ENCODE measurements around the gene FHOD3. TPM values are rescaled to one million over a fixed set of nuclear protein-coding genes. Genes with fewer than 3 reads are reported as not detected.

FHOD3 gene
- total RNA-seq, 1 experiment from 2014 or later, result 2.9 TPM

DNA sequence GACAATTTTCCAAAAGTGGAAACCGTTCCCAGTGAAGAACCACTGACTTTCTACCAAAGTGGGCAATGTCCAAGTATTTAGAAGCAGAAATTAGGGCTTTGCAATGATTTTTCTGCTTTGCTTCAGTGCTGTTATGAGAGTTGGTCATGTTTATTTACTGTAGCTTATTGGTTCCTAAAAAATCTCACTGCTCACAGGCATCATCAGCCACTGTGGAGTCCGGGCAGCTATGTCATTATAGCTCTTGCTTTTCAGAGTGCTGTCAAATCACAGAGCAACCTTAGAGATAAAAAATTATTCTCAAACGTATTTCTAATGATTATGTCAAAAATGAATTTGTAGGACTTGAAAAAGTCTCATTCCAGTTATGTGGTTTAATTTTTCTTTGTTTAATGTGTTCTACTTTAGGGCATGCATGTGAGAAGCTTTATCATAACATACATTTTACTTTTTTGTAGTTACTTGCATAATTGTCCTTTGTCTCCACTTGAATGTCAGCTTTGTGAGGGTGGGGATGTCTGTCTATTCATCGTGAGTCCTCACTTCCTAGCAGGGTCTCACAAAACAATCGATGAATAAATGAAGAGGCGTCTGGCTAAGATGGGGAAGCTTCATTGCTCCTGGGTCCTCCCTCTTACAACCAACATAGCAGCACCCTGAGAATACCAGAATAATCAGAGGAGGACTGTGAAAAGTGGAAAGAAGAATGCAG lies 413.7 kb downstream of the FHOD3 start:
- BruUV-seq (replicated peaks), result no TSS peak
- intact Hi-C loops (cut with micrococcal nuclease; ENCODE audit: unreplicated experiment), result no loop called here
- Mint-ChIP-seq H3K9me3 (ENCODE audit: low read depth, unreplicated experiment) (no peaks in the 10 kb centered on the region), H3K4me3 (ENCODE audit: low read depth, unreplicated experiment) (no peak overlapping the region), H3K36me3 (ENCODE audit: insufficient read depth, unreplicated experiment) (no peaks in the 10 kb centered on the region), H3K4me1 (ENCODE audit: low read depth, unreplicated experiment) (no peaks in the 10 kb centered on the region), H3K27me3 (ENCODE audit: unreplicated experiment) (peaks cover 11% of the 10 kb centered on the region), H3K27ac (ENCODE audit: unreplicated experiment) (no peak overlapping the region)
- DNase-seq, result no peak
- TF ChIP-seq, protein P1, sequence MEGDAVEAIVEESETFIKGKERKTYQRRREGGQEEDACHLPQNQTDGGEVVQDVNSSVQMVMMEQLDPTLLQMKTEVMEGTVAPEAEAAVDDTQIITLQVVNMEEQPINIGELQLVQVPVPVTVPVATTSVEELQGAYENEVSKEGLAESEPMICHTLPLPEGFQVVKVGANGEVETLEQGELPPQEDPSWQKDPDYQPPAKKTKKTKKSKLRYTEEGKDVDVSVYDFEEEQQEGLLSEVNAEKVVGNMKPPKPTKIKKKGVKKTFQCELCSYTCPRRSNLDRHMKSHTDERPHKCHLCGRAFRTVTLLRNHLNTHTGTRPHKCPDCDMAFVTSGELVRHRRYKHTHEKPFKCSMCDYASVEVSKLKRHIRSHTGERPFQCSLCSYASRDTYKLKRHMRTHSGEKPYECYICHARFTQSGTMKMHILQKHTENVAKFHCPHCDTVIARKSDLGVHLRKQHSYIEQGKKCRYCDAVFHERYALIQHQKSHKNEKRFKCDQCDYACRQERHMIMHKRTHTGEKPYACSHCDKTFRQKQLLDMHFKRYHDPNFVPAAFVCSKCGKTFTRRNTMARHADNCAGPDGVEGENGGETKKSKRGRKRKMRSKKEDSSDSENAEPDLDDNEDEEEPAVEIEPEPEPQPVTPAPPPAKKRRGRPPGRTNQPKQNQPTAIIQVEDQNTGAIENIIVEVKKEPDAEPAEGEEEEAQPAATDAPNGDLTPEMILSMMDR (IDR thresholded peaks at IDR 0.05; ENCODE audit: unreplicated experiment), result no peak
- CTCF ChIA-PET, result interaction anchor here (1.0 kb wide), 1 partner anchor 23 kb away, joined by 3 read pairs; no protein-coding TSS in a partner anchor

DNA sequence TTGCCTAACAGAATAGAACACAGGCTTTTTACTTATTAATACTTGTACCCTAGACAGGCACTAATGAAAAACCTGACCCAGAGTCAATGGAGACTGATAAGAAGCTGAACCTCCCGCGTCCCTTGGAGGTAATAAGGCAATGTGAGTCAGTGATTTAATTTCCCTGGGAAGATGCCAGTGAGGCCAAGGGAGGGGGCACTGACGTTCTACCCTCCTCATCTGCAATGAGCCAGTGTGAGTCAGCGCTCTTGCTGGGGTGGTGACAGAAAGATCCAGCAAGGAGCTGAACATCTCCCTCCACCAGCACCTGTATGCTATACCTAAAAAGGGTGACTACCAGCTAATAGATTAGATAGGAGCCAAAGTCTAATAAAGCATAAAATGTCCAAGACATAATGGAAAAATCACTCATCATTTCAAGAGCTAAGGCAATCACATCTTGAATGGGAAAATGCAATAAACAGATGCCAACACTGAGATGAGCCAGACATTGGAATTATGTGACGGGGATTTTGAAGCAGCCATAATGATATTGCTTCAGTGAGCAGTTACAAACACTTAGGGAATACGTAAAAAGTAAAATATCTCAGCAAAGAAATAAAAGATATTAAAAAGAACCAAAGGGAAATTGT lies 414.4 kb downstream of the FHOD3 start:
- H3K27ac Mint-ChIP-seq (ENCODE audit: unreplicated experiment), result no peak overlapping the region
- H3K9me3 Mint-ChIP-seq (ENCODE audit: low read depth, unreplicated experiment), result no peaks in the 10 kb centered on the region
- intact Hi-C loops (cut with micrococcal nuclease; ENCODE audit: unreplicated experiment), result no loop called here
- no peak overlapping the region for H3K4me3 Mint-ChIP-seq (ENCODE audit: low read depth, unreplicated experiment)
- H3K36me3 Mint-ChIP-seq (ENCODE audit: insufficient read depth, unreplicated experiment), result no peaks in the 10 kb centered on the region
- TF ChIP-seq, protein P1 (IDR thresholded peaks at IDR 0.05; ENCODE audit: unreplicated experiment), result no peak
- DNase-seq, result peak; percentile 25
- peaks cover 8% of the 10 kb centered on the region for H3K27me3 Mint-ChIP-seq (ENCODE audit: unreplicated experiment)
- BruUV-seq (replicated peaks), result no TSS peak
- CTCF ChIA-PET, result no interaction called here
- H3K4me1 Mint-ChIP-seq (ENCODE audit: low read depth, unreplicated experiment), result no peaks in the 10 kb centered on the region

DNA sequence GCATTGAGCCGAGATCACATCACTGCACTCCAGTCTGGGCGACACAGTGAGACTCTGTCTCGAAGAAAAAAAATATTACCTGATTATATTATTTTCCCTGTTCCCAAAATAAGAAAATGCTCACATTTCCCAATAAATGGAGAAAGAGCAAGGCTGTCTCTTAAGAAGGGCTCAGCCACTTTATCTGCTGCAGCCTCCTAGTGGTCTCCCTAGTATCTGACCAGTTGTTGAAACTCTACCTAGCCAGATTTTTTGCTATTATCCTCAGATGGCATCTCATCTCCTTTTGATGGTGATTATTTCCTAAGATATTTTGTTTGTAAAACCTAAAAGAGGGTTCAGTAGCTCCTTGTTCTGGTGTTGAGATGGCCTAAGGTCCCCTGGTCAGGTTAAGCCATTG lies 417.0 kb downstream of the FHOD3 start:
- Mint-ChIP-seq H3K4me1 (ENCODE audit: low read depth, unreplicated experiment) (no peaks in the 10 kb centered on the region), H3K9me3 (ENCODE audit: low read depth, unreplicated experiment) (no peaks in the 10 kb centered on the region), H3K27ac (ENCODE audit: unreplicated experiment) (no peak overlapping the region), H3K36me3 (ENCODE audit: insufficient read depth, unreplicated experiment) (no peaks in the 10 kb centered on the region), H3K27me3 (ENCODE audit: unreplicated experiment) (no peaks in the 10 kb centered on the region), H3K4me3 (ENCODE audit: low read depth, unreplicated experiment) (no peak overlapping the region)
- intact Hi-C loops (cut with micrococcal nuclease; ENCODE audit: unreplicated experiment), result no loop called here
- CTCF ChIA-PET, result no interaction called here
- BruUV-seq (replicated peaks), result no TSS peak
- no peak for DNase-seq
- TF ChIP-seq, protein P1 (IDR thresholded peaks at IDR 0.05; ENCODE audit: unreplicated experiment), result no peak

DNA sequence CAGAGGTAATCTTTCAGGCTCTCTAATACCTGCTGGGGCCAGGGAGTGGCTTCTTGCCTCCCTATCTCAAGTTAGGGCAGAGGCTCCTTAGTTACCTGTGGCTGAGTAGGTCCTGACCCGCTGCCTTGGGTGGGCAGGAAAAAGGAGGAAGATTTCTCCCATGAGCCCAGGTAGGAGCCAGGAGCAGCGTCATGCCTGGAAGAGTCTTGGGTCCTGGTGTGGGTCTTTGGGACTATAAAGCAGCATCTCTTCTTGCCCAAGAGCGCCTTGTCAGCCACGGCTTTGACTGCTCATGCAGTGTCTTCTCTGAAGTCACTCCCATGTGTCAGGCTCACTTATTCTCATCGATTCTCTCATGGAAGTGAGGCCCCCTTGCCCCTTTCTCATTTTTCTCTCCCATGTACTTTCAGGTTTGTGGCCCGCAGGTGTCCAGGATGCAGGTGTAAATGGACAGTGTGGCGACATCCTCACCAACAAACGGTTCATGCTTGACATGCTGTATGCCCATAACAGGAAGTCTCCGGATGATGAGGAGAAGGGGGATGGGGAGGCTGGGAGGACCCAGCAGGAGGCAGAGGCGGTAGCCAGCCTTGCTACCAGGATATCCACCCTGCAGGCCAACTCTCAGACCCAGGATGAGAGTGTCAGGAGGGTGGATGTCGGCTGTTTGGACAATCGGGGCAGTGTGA lies 420.1 kb downstream of the FHOD3 start:
- BruUV-seq (replicated peaks), result no TSS peak
- Mint-ChIP-seq H3K4me1 (ENCODE audit: low read depth, unreplicated experiment) (no peaks in the 10 kb centered on the region), H3K9me3 (ENCODE audit: low read depth, unreplicated experiment) (no peaks in the 10 kb centered on the region), H3K27ac (ENCODE audit: unreplicated experiment) (no peak overlapping the region), H3K27me3 (ENCODE audit: unreplicated experiment) (peaks cover 9% of the 10 kb centered on the region), H3K4me3 (ENCODE audit: low read depth, unreplicated experiment) (no peak overlapping the region), H3K36me3 (ENCODE audit: insufficient read depth, unreplicated experiment) (no peaks in the 10 kb centered on the region)
- no peak for DNase-seq
- CTCF ChIA-PET, result no interaction called here
- TF ChIP-seq, protein P1 (IDR thresholded peaks at IDR 0.05; ENCODE audit: unreplicated experiment), result no peak
- intact Hi-C loops (cut with micrococcal nuclease; ENCODE audit: unreplicated experiment), result no loop called here
